NOMO-1 treated with dmso at 0.1 percent for 144 hours (cell line): ENCODE results near the gene FOXN3.

ENCODE experiments used
- DNase-seq: peaks from one replicate; lab custom pipeline; 2025; ENCODE audit not compliant: unreplicated experiment; lab: John Stamatoyannopoulos, UW

FOXN3 gene

DNA sequence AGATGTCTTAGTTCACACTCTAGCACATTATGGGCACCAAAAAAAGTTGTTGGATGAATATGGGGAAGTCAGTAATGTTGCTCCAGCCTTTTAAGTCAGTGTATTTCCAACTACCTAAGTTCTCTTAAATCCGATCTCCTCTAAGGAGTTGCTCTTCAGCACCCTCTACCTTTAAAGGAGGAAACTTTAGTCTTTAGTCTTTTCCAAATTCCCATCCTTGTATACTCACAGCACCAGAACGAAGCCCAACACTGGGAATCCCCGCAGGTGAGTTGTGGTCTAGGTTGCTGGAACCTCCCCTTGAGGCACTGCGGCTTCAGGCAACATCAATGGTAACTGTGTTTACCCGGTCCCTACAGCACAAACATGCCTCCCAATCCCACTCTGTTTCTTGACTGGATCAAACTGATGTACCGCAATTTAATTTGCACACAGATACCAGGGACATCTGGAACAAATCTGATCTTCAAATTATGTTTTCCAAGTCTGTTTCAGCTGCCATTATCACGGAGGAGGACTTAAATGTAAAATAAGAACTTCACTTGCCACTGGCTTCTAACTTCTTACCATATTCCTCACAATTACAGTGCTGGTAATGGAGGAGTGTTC lies 179.0 kb downstream of the FOXN3 start:
- no peak for DNase-seq

DNA sequence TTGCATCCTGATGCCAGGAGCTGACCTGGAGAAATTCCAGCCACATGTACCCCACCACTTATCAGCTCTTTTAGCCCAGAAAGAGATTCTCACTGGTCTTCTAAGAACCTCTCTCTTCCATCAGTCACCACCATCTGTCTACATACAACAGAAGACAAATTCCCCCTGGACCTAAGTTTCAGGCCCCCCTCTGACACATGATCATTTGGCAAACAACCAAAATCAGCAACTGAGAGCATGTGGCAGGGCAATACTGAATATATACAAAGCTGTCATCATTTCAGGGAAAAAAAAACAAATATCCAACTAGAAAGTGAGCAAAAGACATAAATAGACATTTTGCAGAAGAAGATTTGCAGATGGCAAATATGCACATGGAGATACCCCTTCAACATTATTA lies 180.2 kb downstream of the FOXN3 start:
- DNase-seq: no peak

DNA sequence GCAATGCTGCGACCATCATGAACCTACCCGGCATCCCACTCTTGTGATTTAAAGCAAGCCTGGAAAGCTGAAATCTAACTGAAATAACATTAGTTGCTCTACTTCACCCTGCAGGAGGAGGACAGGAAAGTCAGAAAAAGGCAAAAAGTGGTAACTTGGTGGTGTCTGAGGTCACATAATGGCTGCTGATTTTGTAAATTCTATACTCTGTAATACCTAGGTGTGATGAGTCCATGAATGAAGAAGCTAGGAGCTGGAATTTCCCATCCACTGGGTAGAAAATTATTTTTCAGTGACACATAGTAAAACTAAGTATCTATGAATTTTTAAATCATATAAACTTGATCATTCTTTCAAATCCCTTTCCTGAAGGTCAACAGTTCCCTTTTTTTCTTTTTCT lies 183.8 kb downstream of the FOXN3 start:
- DNase-seq: no peak

DNA sequence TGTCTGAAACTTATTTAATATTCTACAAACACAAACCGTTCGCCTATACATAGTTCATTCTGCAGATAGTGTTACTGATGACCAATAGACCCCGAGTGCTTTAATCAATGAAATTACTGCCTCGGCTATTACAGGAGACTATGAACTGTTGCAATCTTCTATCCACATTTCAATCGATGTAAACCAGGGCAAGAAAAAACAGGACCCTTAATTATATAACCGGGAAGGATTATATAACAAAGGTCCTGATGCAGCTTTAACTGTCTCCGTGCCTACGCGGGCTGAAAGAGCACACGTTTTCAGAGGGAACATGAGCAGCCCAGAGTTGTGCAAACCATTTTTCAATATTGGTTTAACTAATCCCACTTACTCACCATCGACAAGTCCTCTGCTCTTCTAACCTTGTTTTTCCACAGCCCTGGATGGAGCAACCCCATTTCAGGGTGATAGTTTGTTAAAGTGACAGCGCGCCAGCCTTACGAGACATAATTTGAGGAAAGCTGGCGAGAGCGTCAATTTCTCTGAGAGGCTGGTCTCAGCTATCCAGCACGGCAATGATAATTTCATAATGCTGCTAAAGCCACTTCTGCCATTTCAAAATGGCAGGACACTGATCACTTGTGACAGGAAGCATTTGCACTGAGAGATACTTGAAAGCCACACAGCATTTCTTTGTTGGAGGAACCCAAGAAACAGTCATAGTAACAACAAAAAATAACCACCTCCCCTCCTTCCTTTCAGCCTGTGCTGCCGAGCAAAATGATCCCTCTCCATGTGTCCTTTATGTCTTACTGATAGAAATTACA lies 184.6 kb downstream of the FOXN3 start:
- no peak for DNase-seq

DNA sequence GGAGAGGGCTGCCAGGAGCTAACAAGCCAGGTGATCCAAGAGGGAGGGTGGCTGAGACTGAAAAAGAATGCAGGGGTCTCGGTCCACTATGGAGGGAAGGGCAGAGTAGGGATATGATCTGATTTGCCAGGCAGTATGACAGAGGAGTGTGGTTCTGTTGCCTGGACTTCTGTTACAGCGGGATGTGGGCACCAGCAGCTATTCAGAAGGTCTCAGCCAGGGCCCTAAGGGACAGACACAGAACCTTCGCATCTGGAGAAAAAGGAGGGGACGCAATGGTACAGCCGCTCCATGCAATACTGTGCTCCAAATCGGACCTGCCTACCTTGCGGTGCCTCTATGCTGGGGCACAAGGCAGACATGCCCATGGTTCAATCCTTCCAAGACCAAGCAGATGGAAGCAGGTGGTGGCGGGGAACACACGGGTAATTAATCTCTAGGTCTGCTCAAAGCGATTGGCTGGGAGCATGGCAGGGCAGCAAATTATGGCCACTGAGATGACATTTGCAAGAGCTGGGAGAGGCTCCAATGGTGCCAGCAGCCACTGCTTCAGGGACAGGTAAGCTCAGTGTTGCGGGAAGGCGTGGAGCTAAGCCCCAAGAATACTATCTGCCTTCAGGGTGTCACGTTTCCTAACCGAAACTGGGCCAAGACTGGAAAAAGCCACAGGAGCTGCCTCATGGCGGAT lies 185.5 kb downstream of the FOXN3 start:
- no peak for DNase-seq

DNA sequence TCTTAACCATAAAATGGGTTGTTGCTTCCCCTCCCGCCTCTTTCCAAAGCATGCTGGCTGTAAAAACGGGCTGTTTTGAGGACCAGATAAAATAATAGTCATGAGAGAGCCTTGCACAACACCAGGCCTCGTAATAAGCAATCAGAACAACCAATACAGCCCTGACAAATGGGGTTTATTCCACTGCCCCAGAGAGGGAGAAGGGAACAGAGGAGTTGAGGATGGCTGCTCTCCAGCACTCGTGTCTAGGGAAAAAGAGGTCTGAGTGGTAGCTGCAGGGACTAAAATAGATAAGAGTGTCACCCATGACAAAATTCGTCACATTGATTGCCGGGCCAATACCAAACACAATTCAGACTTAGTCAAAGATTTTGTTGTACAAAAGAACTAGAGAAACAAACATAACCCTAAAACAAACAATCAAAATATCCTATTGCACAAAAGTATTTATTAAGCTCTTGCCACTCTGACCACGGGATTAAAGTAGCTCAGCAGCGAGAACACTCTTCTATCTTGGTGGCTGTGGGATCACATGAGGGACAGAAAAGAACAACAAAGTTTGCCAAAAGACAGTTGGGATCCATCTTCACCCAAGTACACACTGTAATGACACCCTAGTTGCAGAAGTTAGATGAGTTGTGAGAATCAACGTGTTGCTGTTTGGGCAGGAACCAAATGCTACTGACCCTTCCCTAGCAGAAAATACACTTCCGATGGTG lies 188.0 kb downstream of the FOXN3 start:
- DNase-seq: no peak

DNA sequence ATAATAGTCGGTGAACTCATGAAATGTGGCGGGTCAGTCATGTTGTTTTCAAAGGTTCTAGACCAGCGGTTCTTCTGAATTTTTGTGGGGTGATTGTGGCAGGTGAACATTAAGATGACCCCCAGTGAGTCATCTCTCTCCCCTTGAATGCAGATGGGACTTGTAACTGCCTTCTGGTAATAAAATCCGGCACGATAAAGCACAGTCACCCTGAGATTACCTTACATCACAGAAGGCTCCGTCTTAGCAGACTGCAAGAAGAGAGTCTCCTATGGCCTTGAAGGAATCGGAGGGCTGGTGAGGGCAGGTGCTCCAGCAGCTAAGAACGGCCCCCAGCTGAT lies 189.6 kb downstream of the FOXN3 start:
- DNase-seq: no peak

DNA sequence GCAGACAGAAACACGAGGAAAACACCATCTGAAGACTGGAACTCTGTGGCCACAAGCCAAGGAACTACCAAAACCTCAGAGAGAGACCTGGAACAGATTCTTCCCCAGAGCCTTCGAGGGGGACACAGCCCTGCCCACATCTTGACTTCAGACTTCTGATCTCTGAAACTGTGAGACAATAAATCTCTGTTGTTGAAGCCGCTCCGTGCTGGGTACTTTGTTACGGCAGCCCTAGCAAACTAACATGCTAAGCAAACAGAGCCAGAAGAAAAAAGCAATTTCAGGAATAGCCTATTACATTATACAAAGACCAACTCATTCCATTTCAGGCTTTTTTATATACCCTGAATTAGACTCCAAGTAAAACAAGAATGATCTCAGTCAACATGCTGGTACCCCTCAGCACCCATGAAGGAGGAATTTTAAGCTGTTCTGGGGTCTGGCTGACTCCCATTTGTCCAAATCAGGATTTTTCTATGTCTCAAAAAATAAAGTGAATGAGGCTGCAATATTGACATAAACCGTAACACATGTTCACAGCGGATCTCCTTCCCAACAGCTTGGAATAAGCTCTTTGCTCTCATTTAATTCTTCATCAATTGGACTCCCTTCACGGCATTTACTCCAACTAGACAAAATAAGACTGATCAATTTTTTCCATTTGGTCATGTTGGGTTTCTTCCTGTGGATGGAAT lies 190.1 kb downstream of the FOXN3 start:
- DNase-seq: no peak

DNA sequence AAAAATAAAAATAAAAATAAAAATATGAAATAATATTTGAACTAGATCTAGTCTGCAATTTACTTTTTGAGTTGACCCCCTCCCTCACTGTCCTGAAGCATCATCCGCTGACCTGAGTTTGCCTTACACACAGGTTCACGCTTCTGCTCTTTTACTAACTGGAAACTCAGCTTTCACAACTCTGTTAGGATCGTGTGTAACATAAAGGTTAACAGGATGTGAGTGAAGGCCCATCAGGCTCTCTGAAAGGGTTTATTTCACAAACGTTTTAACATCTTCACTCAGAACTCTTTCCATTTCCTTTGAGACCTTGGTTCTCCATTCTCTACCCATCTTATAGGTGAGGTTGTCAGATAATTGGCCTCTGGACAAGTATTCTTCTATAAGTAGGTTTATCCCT lies 191.4 kb downstream of the FOXN3 start:
- no peak for DNase-seq

DNA sequence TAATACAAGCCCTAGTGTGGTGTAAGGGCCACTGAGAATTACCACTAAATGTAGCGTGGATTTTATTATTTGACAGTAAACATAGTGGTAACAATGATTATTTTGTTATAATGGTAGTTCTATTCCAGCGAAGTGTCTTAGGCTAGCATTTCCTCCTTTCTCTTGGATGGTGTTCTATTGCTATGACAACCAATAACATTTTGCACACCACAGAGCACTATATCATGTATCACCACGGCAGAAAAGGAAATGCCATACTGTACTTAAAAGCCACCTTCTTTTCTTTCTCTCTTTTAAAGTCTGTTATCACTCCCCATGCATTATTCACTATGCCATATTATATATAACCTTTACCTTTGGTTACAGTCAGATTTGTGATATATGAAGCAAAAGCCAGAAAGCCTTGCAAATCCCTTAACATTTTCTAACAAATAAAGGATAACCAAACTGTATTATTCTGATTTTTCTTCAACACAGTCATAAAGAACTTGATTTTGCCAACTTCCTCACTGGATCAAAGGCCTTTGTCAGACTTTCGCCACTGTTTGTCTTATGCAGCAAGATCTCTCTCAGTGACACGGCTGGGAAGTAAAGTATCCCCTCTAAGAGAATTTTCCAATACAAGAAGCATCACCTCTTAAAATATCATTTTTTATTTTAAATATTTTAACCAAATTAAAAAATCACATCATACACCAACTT lies 195.8 kb downstream of the FOXN3 start:
- DNase-seq: no peak

DNA sequence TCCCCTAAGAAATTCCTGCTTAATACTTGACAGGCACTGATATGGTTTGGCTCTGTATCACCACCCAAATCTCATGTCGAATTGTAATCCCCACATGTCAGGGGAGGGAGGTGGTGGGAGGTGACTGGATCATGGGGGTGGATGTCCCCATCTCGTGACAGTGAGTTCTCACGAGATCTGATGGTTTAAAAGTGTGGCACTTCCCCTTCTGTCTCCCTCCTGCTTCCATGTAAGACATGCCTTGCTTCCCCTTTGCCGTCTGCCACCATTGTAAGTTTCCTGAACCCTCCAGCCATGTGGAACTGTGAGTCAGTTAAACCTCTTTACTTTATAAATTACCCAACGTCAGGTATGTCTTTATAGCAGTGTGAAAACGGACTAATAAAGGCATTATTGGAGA lies 198.0 kb downstream of the FOXN3 start:
- DNase-seq: no peak

DNA sequence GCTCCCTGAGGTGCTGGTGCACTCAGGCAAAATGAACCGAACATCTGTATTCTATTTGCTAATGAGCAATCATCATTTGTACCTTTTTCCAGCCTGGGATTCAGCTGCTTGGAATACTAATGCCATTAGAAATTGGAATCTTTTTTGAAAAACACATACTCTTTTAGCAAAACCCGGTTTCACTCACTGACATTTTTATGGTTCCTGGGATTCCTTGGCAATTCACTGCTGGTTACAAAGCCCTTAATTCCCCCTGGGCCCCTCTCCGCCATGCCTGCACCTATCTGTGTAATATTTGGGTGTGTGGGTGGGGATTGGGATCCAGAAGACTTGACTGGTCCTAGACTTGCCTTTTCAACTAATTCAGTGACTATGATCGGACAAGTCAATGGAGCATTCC lies 199.1 kb downstream of the FOXN3 start:
- no peak for DNase-seq

DNA sequence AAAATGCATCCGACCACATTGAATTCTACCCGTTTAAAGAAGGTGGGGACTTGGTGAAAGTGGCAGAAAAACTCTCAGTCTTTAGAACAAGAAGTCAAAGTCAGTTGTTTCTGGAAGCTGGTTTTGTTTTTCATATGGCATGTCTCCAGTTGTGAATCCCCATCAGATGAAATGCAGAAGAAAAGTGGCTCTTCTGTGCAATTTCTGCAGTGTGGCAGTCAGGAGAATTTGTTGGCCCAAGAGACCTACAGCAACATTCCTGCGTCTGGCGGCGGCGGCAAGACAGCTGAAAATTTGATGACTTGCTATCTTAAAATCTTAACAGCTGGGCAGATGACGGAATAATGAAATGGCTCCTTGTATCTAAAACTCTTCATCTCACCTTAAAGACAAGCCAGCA lies 201.5 kb downstream of the FOXN3 start:
- no peak for DNase-seq

DNA sequence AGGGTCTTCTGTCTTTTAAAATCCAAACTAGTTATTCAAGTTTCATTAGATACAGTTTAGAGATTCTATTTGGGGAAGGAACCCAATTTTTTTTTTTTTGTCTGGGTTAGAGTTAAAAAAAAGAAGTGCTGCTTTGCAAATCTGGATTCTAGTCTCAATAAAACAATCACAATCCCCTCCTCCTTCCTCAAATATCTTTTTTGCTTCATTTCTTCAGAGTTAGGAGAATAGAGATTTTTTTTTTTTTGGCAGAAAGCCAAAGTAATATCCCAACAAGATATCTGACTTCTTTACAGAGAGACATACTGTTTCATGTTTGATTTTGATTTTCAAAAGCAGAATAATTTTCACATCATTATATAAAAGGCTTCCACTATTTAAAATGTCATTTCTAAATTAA lies 201.9 kb downstream of the FOXN3 start:
- DNase-seq: no peak

DNA sequence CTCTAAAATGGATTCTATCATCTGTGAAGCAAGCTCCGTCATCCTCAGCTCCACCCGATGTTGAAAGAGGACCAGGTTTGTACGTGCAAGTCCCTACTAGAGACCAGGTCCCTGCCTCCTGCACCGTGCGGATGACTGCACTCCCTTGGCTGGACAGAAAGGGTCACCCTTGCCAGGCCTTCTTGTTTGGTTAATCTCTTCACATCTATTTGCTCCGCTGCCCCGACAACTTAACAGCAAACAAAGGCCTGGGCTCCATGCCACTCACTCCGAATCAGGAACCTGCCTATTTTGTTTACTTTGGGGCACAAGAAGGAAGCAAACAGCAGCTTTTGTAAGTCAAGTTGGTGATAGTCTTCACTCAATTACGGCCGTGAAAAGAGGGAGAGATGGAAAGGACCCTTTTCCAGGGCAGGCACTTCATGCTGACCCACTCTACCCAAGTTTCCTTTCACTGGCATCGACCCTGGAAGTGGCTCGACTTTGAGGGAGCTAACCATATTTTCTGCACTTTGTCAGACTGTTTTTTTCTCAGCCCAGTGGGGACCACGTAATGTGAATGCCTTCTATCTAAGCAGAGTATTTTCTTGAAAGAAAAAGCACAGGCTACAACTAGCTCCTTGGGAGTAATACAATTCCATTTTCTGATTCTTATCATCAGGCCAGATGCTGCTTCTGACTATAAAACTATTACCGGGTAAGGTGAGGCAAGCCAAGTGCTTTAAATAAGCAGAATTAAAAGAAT lies 202.6 kb downstream of the FOXN3 start:
- no peak for DNase-seq

DNA sequence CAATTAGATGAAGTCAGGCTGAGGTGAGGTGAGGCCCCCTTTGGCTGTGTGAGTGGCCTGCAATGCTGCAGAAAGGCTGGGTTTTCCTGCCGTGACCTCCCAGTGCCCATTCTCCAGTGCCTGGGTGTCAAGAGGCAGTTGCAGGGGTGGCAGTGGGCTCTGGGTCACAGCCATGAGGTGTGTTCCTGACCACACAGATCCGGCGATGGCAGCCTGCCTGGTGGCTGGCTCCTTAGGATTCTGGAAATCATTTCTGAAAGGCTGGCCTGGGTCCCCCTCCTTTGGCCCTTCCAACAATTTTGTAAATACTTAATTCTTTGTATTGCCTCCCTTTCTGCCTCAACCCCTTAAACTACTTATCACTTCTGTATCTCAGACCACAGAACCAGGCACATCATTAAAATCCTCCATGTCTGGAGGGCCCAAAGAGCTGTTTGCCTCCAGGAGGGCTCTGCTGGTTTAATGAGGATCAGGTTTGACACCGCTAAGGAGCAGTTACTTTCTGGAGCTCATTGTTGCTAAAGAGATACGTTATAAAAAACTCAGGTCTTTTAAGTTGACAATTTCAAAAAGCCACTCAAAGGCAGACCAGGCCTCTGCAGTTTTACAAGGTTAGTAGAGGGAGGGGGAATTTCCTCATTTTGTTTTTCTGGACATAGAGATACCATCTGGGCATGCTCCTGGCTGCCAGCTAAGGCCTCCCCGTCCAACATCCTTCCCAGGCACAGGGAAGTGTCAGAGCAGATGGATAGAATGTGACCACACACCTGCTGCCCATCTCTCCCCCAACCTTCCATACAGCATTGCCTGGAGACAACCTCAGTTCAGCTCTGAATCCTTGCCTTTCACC lies 204.4 kb downstream of the FOXN3 start:
- no peak for DNase-seq

DNA sequence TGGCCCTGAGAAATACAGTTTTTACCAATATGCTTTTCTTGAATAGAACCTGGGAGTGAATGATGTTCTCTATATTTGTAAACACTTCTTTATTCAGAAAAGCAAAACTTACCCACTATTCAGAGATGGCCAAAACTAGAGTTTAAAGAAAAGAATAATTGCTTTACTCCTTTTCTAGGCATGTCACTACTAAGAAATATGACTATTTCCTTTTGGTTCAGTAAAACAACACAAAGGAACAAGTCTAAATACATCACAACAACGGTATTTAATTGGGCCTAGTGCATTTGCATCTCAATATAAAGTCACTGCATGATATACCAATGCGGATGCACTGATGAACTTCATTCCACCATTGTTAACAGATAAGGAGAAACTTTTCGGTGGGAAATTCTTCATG lies 207.5 kb downstream of the FOXN3 start:
- DNase-seq: no peak

DNA sequence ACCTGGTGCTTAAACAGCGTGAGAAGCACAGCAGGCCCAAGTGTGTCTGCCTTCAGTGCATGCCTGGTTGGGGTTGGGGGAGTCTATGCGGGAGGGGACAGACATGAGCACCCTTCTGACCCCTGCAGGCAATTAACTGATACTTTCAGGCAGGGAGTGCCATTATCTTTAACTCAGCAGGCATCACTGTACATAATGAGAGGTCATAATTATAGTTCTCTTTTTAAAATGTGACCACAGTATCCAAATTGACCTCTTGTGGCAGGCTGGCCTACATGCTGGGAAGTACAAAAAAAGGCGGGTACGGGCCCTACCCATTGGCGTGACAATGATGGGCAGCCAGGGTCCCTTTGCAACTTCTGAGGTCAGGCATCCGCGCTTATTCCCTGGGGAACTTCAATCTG lies 209.1 kb downstream of the FOXN3 start:
- no peak for DNase-seq
